ENCODE measurements around the gene SNX8. TPM values are rescaled to one million over a fixed set of nuclear protein-coding genes. Genes with fewer than 3 reads are reported as not detected.

SNX8 gene
- total and polyA plus RNA-seq, 2 experiments from 2014 or later: 24.7 to 81.4 TPM

- Histone ChIP-seq H3K36me3 (replicated peaks; ENCODE audit: insufficient read depth, low read depth) (no peaks in the 10 kb centered on the region), H3K27ac (no peak overlapping the region), H3K4me1 (ENCODE audit: insufficient read depth) (no peaks in the 10 kb centered on the region), H3K27me3 (no peaks in the 10 kb centered on the region), H3K9me2 (replicated peaks; ENCODE audit: insufficient read depth) (no peaks in the 10 kb centered on the region), H3K9me3 (ENCODE audit: low read depth) (no peaks in the 10 kb centered on the region), H2AFZ (no peak overlapping the region), H3K4me3 (no peak overlapping the region), H3K4me2 (no peak overlapping the region), H3K79me2 (no peaks in the 10 kb centered on the region), H4K20me1 (ENCODE audit: insufficient read depth, poor library complexity, severe bottlenecking) (no peaks in the 10 kb centered on the region)
- no peak for DNase-seq (ENCODE audit: low spot score)
- TF ChIP-seq EZH2phosphoT487 (IDR thresholded peaks at IDR 0.05; ENCODE audit: low read depth, severe bottlenecking, unreplicated experiment) (no peak), EZH2 (IDR thresholded peaks at IDR 0.05; ENCODE audit: borderline replicate concordance) (no peak)
- TF ChIP-seq, protein P1, sequence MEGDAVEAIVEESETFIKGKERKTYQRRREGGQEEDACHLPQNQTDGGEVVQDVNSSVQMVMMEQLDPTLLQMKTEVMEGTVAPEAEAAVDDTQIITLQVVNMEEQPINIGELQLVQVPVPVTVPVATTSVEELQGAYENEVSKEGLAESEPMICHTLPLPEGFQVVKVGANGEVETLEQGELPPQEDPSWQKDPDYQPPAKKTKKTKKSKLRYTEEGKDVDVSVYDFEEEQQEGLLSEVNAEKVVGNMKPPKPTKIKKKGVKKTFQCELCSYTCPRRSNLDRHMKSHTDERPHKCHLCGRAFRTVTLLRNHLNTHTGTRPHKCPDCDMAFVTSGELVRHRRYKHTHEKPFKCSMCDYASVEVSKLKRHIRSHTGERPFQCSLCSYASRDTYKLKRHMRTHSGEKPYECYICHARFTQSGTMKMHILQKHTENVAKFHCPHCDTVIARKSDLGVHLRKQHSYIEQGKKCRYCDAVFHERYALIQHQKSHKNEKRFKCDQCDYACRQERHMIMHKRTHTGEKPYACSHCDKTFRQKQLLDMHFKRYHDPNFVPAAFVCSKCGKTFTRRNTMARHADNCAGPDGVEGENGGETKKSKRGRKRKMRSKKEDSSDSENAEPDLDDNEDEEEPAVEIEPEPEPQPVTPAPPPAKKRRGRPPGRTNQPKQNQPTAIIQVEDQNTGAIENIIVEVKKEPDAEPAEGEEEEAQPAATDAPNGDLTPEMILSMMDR (IDR thresholded peaks at IDR 0.05; ENCODE audit: poor library complexity): no peak
- WGBS (ENCODE audit: low lambda C conversion rate, missing lambda C conversion rate): 98% methylated on average over 22 of the region's 22 CpGs
These were observed 91.7 kb downstream of the SNX8 start for GRCh38 chr7:2222516-2222915.

GRCh38 chr7:2220954-2221353 is 93.3 kb downstream of the SNX8 start:
- no peaks in the 10 kb centered on the region for H3K9me2 ChIP-seq (replicated peaks; ENCODE audit: insufficient read depth)
- no peak for DNase-seq (ENCODE audit: low spot score)
- TF ChIP-seq, protein P1 (IDR thresholded peaks at IDR 0.05; ENCODE audit: poor library complexity): no peak
- TF ChIP-seq EZH2phosphoT487 (IDR thresholded peaks at IDR 0.05; ENCODE audit: low read depth, severe bottlenecking, unreplicated experiment) (no peak), EZH2 (IDR thresholded peaks at IDR 0.05; ENCODE audit: borderline replicate concordance) (no peak)
- no peaks in the 10 kb centered on the region for H3K4me1 ChIP-seq (ENCODE audit: insufficient read depth)
- no peaks in the 10 kb centered on the region for H3K36me3 ChIP-seq (replicated peaks; ENCODE audit: insufficient read depth, low read depth)
- 97% methylated on average over 14 of the region's 17 CpGs for WGBS (ENCODE audit: low lambda C conversion rate, missing lambda C conversion rate)
- H3K27me3 ChIP-seq: no peaks in the 10 kb centered on the region
- no peak overlapping the region for H3K27ac ChIP-seq
- no peak overlapping the region for H3K4me2 ChIP-seq
- H3K9me3 ChIP-seq (ENCODE audit: low read depth): no peaks in the 10 kb centered on the region
- no peak overlapping the region for H3K4me3 ChIP-seq
- no peaks in the 10 kb centered on the region for H4K20me1 ChIP-seq (ENCODE audit: insufficient read depth, poor library complexity, severe bottlenecking)
- no peaks in the 10 kb centered on the region for H3K79me2 ChIP-seq
- H2AFZ ChIP-seq: no peak overlapping the region

DNA sequence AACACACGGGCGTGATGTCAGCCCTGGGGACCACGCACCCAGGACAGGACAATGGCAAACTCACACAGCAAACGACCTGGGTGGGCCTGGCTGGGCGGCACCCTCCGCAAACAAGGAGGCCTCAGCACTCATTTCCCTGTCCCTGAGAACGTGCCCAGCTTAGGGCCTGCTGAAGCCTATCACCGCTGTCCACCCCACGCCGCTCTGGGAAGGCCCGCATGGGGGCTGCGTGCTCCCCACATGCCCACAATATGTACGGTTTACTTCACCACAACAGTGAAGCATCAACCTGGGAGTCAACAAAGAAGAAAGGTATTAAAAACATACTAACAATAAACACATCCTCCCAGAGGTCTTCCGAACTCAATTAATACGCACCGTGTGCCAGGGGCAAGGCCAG is 93.7 kb downstream of the SNX8 start:
- Histone ChIP-seq H3K4me2 (no peak overlapping the region), H3K27me3 (no peaks in the 10 kb centered on the region), H4K20me1 (ENCODE audit: insufficient read depth, poor library complexity, severe bottlenecking) (no peaks in the 10 kb centered on the region), H3K9me3 (ENCODE audit: low read depth) (no peaks in the 10 kb centered on the region), H3K9me2 (replicated peaks; ENCODE audit: insufficient read depth) (no peaks in the 10 kb centered on the region), H3K4me3 (no peak overlapping the region), H3K79me2 (no peaks in the 10 kb centered on the region), H3K27ac (no peak overlapping the region), H3K4me1 (ENCODE audit: insufficient read depth) (no peaks in the 10 kb centered on the region), H2AFZ (no peak overlapping the region), H3K36me3 (replicated peaks; ENCODE audit: insufficient read depth, low read depth) (no peaks in the 10 kb centered on the region)
- TF ChIP-seq, protein P1 (IDR thresholded peaks at IDR 0.05; ENCODE audit: poor library complexity): no peak
- TF ChIP-seq EZH2 (IDR thresholded peaks at IDR 0.05; ENCODE audit: borderline replicate concordance) (no peak), EZH2phosphoT487 (IDR thresholded peaks at IDR 0.05; ENCODE audit: low read depth, severe bottlenecking, unreplicated experiment) (no peak)
- 93% methylated on average over 16 of the region's 16 CpGs for WGBS (ENCODE audit: low lambda C conversion rate, missing lambda C conversion rate)
- no peak for DNase-seq (ENCODE audit: low spot score)

DNA sequence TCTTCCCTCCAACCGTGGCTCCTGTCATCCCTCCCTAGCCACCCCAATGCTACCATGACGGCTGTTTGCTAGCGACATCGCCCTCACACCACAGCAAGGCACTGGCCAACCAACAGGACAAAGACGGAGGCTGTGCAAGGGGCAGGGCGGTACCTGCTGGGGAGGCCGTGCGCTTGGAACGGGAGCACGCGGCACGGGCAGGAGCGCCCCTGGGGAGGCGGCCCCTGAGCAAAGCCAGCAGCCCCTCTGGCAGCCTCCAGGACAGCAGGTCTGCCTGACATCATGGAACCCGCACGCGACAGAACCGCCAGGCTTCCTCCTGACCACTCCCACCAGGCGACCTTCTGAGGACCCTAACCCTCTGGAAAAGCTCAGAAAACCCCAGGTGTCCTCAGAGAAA is 94.2 kb downstream of the SNX8 start:
- Histone ChIP-seq H3K9me3 (ENCODE audit: low read depth) (no peaks in the 10 kb centered on the region), H3K9me2 (replicated peaks; ENCODE audit: insufficient read depth) (no peaks in the 10 kb centered on the region), H3K27ac (no peak overlapping the region), H3K4me2 (no peak overlapping the region), H4K20me1 (ENCODE audit: insufficient read depth, poor library complexity, severe bottlenecking) (no peaks in the 10 kb centered on the region), H3K4me1 (ENCODE audit: insufficient read depth) (no peaks in the 10 kb centered on the region), H3K79me2 (no peaks in the 10 kb centered on the region), H2AFZ (no peak overlapping the region), H3K27me3 (no peaks in the 10 kb centered on the region), H3K4me3 (no peak overlapping the region), H3K36me3 (replicated peaks; ENCODE audit: insufficient read depth, low read depth) (no peaks in the 10 kb centered on the region)
- 96% methylated on average over 19 of the region's 19 CpGs for WGBS (ENCODE audit: low lambda C conversion rate, missing lambda C conversion rate)
- DNase-seq (ENCODE audit: low spot score): no peak
- TF ChIP-seq EZH2 (IDR thresholded peaks at IDR 0.05; ENCODE audit: borderline replicate concordance) (no peak), EZH2phosphoT487 (IDR thresholded peaks at IDR 0.05; ENCODE audit: low read depth, severe bottlenecking, unreplicated experiment) (no peak)
- TF ChIP-seq, protein P1 (IDR thresholded peaks at IDR 0.05; ENCODE audit: poor library complexity): no peak

Data from hepatocyte (in vitro differentiated cells).